ENCODE results near the gene PALMD.

Gene PALMD, protein sequence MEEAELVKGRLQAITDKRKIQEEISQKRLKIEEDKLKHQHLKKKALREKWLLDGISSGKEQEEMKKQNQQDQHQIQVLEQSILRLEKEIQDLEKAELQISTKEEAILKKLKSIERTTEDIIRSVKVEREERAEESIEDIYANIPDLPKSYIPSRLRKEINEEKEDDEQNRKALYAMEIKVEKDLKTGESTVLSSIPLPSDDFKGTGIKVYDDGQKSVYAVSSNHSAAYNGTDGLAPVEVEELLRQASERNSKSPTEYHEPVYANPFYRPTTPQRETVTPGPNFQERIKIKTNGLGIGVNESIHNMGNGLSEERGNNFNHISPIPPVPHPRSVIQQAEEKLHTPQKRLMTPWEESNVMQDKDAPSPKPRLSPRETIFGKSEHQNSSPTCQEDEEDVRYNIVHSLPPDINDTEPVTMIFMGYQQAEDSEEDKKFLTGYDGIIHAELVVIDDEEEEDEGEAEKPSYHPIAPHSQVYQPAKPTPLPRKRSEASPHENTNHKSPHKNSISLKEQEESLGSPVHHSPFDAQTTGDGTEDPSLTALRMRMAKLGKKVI

DNA sequence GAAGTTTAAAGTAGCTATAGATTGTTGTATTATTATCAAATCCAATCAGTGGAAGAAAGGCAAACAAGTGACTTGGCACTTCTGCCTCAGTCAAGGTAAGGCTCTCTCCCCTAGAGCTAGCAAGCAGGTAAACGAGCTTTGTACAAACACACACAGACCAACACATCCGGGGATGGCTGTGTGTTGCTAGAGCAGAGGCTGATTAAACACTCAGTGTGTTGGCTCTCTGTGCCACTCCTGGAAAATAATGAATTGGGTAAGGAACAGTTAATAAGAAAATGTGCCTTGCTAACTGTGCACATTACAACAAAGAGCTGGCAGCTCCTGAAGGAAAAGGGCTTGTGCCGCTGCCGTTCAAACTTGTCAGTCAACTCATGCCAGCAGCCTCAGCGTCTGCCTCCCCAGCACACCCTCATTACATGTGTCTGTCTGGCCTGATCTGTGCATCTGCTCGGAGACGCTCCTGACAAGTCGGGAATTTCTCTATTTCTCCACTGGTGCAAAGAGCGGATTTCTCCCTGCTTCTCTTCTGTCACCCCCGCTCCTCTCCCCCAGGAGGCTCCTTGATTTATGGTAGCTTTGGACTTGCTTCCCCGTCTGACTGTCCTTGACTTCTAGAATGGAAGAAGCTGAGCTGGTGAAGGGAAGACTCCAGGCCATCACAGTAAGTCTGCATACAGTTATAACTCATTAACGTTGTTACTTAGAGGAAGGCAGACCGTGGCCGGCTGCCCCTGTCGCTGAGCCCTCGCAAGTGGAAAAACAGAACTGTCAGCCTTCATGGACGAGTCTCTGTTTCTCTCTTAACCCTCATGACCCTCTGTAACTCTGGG is at the start of gene PALMD:
PALMD (plus strand) TSS at position 415 of the 833 bp plus-strand sequence; CDS start at position 620, 205 bp downstream.
- no peak for DNase-seq (ENCODE audit: low read depth)
- H3K4me3 ChIP-seq (ENCODE audit: low read depth, low read length) = peak within 1 kb of the TSS; percentile 2
- TF ChIP-seq, protein P1, sequence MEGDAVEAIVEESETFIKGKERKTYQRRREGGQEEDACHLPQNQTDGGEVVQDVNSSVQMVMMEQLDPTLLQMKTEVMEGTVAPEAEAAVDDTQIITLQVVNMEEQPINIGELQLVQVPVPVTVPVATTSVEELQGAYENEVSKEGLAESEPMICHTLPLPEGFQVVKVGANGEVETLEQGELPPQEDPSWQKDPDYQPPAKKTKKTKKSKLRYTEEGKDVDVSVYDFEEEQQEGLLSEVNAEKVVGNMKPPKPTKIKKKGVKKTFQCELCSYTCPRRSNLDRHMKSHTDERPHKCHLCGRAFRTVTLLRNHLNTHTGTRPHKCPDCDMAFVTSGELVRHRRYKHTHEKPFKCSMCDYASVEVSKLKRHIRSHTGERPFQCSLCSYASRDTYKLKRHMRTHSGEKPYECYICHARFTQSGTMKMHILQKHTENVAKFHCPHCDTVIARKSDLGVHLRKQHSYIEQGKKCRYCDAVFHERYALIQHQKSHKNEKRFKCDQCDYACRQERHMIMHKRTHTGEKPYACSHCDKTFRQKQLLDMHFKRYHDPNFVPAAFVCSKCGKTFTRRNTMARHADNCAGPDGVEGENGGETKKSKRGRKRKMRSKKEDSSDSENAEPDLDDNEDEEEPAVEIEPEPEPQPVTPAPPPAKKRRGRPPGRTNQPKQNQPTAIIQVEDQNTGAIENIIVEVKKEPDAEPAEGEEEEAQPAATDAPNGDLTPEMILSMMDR (conservative IDR thresholded peaks at IDR 0.05; ENCODE audit: low read depth, low read length) = no peak

- DNase-seq (ENCODE audit: low read depth) = no peak
- no peak overlapping the region for H3K4me3 ChIP-seq (ENCODE audit: low read depth, low read length)
- TF ChIP-seq, protein P1 (conservative IDR thresholded peaks at IDR 0.05; ENCODE audit: low read depth, low read length) = no peak
Observed at GRCh38 chr1:99598738-99599411, 47.0 kb upstream of the PALMD start.

GRCh38 chr1:99599678-99600175 is 46.2 kb upstream of the PALMD start:
- DNase-seq (ENCODE audit: low read depth) = peak; percentile 90
- TF ChIP-seq, protein P1 (conservative IDR thresholded peaks at IDR 0.05; ENCODE audit: low read depth, low read length) = no peak
- no peak overlapping the region for H3K4me3 ChIP-seq (ENCODE audit: low read depth, low read length)

DNA sequence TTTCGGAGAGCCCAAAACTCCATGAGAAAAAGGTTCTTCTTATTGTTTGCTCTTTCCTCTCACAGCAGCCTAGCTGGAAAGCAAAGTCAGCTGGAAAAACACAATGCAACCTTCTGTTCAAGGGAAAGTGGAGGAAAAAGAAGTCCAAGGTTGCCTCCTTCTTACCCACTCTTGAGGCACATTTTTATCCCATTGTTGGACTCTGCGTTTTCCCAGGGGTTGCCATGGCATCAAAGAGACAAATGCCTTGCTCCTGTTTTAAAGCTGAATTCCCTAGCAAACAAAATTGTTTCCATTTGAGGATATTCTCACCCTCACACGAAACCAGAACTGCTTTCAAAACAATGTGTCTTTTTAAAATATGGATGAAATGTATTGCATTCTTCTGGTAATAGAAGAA is 45.1 kb upstream of the PALMD start:
- no peak overlapping the region for H3K4me3 ChIP-seq (ENCODE audit: low read depth, low read length)
- DNase-seq (ENCODE audit: low read depth) = no peak
- TF ChIP-seq, protein P1 (conservative IDR thresholded peaks at IDR 0.05; ENCODE audit: low read depth, low read length) = no peak

DNA sequence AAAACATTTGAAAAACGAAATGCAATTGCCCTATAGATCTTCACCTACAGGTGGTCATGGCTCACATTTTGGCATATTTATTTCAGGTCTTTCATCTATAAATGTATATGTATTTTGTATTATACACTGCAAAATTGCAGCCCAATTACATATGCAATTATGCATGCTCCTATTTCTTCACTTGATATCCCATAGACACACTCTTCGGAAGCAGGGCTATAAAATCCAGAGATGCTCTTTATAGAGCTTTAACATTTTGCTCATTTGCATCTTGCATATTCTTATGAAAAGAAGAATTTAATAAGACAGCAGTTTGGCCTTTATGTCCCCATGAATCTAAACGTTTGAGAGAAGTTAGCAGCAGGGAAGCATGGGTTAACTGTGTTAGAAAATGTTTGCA is 44.7 kb upstream of the PALMD start:
- DNase-seq (ENCODE audit: low read depth) = no peak
- TF ChIP-seq, protein P1 (conservative IDR thresholded peaks at IDR 0.05; ENCODE audit: low read depth, low read length) = no peak
- no peak overlapping the region for H3K4me3 ChIP-seq (ENCODE audit: low read depth, low read length)

- TF ChIP-seq, protein P1 (conservative IDR thresholded peaks at IDR 0.05; ENCODE audit: low read depth, low read length) = no peak
- DNase-seq (ENCODE audit: low read depth) = no peak
- no peak overlapping the region for H3K4me3 ChIP-seq (ENCODE audit: low read depth, low read length)
Observed at GRCh38 chr1:99601709-99602403, 44.1 kb upstream of the PALMD start.

Data from choroid plexus epithelial cell (primary cell).